GM12891 (cell line): ENCODE measurements around the gene ABCA12.

ENCODE experiments used
- POLR2A ChIP-seq: IDR thresholded peaks from 2 replicates; pipeline ENCODE4 v1.6.1; 2011; ENCODE audit warnings: low read depth, low read length, control low read depth
- TAF1 ChIP-seq: IDR thresholded peaks from 2 replicates; pipeline ENCODE4 v1.6.1; 2011; ENCODE audit warnings: low read depth, low read length, control low read depth

DNA sequence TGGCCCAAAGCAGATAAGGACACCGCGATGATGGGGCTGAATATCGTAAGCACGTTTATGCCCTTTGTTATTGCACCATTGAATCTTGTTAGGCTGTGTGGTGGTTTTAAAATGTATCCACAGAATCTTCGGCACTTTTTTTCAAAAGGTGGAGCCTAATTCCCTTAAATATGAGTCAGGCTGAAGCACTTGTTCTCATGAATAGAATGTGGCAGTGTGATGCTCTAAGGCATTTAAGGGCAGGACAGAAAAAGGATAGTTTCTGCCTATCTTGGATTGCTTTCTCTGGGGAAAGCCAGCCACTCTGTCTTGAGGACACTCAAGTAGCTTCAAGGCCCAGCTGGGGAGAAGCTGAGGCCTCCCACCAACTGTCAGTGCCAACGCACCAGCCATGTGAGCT is 39.6 kb downstream of the ABCA12 start:
- TF ChIP-seq POLR2A (no peak), TAF1 (no peak)
